Stomach smooth muscle (tissue), 2 donors: Measurements from ENCODE around the gene PSMD12.
"Not testable (repeated sequence)": the region's sequence is repeated elsewhere in the genome, so short reads cannot be mapped to it uniquely, and the experiment has no call there.

Source experiments
- H3K27ac ChIP-seq: one replicate; pipeline ENCODE4 v1.7.0; 2013; ENCODE audit warnings: mild to moderate bottlenecking, low read length, inconsistent platforms
- H3K27me3 ChIP-seq, 2 donors: one replicate each; pipeline ENCODE4 v1.7.0; 2013; ENCODE audit warnings: low read length in 2 of 2; ENCODE audit not compliant: insufficient read depth in 2 of 2, control insufficient read depth in 1 of 2
- H3K36me3 ChIP-seq, 2 donors: one replicate each; pipeline ENCODE4 v1.7.0; 2013; ENCODE audit warnings: low read length in 2 of 2; ENCODE audit not compliant: control insufficient read depth in 2 of 2, insufficient read depth in 2 of 2
- H3K4me1 ChIP-seq: one replicate; pipeline ENCODE4 v1.7.0; 2013; ENCODE audit warnings: low read length; ENCODE audit not compliant: control insufficient read depth, insufficient read depth
- H3K4me3 ChIP-seq, 2 donors: one replicate each; pipeline ENCODE4 v1.7.0; 2013; ENCODE audit warnings: low read length in 2 of 2
- H3K9ac ChIP-seq, 2 donors: one replicate each; pipeline ENCODE4 v1.7.0; 2013; ENCODE audit warnings: low read length in 2 of 2, mild to moderate bottlenecking in 1 of 2
- H3K9me3 ChIP-seq, 2 donors: one replicate each; pipeline ENCODE4 v1.7.0; 2013; ENCODE audit warnings: low read length in 2 of 2; ENCODE audit not compliant: control insufficient read depth in 2 of 2
- donor health status: healthy.
- donor health status: Pancreatic carcinoma.

PSMD12 gene

GRCh38 chr17:67326959-67327745 lies 39.2 kb downstream of the PSMD12 start:
- H3K27ac ChIP-seq, H3K4me3 ChIP-seq, H3K9ac ChIP-seq, H3K4me1 ChIP-seq, H3K9me3 ChIP-seq, H3K36me3 ChIP-seq, H3K27me3 ChIP-seq: not testable (repeated sequence)

GRCh38 chr17:67326440-67326839 lies 39.9 kb downstream of the PSMD12 start:
- no peaks in the 10 kb centered on the region for H3K4me1 ChIP-seq
- no peaks in the 10 kb centered on the region for H3K9me3 ChIP-seq
- no peak overlapping the region for H3K4me3 ChIP-seq
- H3K36me3 ChIP-seq, result no peaks in the 10 kb centered on the region
- no peak overlapping the region for H3K27ac ChIP-seq
- peaks cover 0 to 2% of the 10 kb centered on the region in 2 donors for H3K27me3 ChIP-seq
- no peak overlapping the region for H3K9ac ChIP-seq

GRCh38 chr17:67324330-67324729 lies 42.0 kb downstream of the PSMD12 start:
- no peaks in the 10 kb centered on the region for H3K4me1 ChIP-seq
- H3K27me3 ChIP-seq, result peaks cover 0 to 2% of the 10 kb centered on the region in 2 donors
- no peak overlapping the region for H3K9ac ChIP-seq
- no peaks in the 10 kb centered on the region for H3K9me3 ChIP-seq
- no peaks in the 10 kb centered on the region for H3K36me3 ChIP-seq
- H3K27ac ChIP-seq, result no peak overlapping the region
- H3K4me3 ChIP-seq, result no peak overlapping the region

- Histone ChIP-seq H3K36me3 (no peaks in the 10 kb centered on the region), H3K9me3 (no peaks in the 10 kb centered on the region), H3K4me1 (no peaks in the 10 kb centered on the region), H3K4me3 (no peak overlapping the region), H3K9ac (no peak overlapping the region), H3K27me3 (peaks cover 0 to 2% of the 10 kb centered on the region in 2 donors), H3K27ac (no peak overlapping the region)
These were observed 42.9 kb downstream of the PSMD12 start for GRCh38 chr17:67323445-67323844.

GRCh38 chr17:67322042-67322787 lies 44.2 kb downstream of the PSMD12 start:
- H3K9ac ChIP-seq, result no peak overlapping the region
- no peaks in the 10 kb centered on the region for H3K4me1 ChIP-seq
- H3K36me3 ChIP-seq, result no peaks in the 10 kb centered on the region
- H3K4me3 ChIP-seq, result no peak overlapping the region
- H3K9me3 ChIP-seq, result no peaks in the 10 kb centered on the region
- no peak overlapping the region for H3K27ac ChIP-seq
- H3K27me3 ChIP-seq, result peaks cover 0 to 2% of the 10 kb centered on the region in 2 donors

GRCh38 chr17:67321486-67321885 lies 44.9 kb downstream of the PSMD12 start:
- H3K27me3 ChIP-seq, H3K27ac ChIP-seq, H3K4me1 ChIP-seq, H3K36me3 ChIP-seq, H3K9ac ChIP-seq, H3K9me3 ChIP-seq, H3K4me3 ChIP-seq: not testable (repeated sequence)

- no peaks in the 10 kb centered on the region for H3K4me1 ChIP-seq
- no peak overlapping the region for H3K9ac ChIP-seq
- no peaks in the 10 kb centered on the region for H3K9me3 ChIP-seq
- no peak overlapping the region for H3K27ac ChIP-seq
- H3K36me3 ChIP-seq, result no peaks in the 10 kb centered on the region
- no peak overlapping the region for H3K4me3 ChIP-seq
- no peaks in the 10 kb centered on the region for H3K27me3 ChIP-seq
These were observed 49.6 kb downstream of the PSMD12 start for GRCh38 chr17:67316781-67317180.

GRCh38 chr17:67315865-67316264 lies 50.5 kb downstream of the PSMD12 start:
- no peak overlapping the region for H3K4me3 ChIP-seq
- no peaks in the 10 kb centered on the region for H3K4me1 ChIP-seq
- no peaks in the 10 kb centered on the region for H3K36me3 ChIP-seq
- no peak overlapping the region for H3K9ac ChIP-seq
- H3K9me3 ChIP-seq, result no peaks in the 10 kb centered on the region
- no peak overlapping the region for H3K27ac ChIP-seq
- H3K27me3 ChIP-seq, result no peaks in the 10 kb centered on the region

GRCh38 chr17:67312265-67312664 lies 54.1 kb downstream of the PSMD12 start:
- no peaks in the 10 kb centered on the region for H3K4me1 ChIP-seq
- no peaks in the 10 kb centered on the region for H3K27me3 ChIP-seq
- no peak overlapping the region for H3K9ac ChIP-seq
- no peaks in the 10 kb centered on the region for H3K9me3 ChIP-seq
- H3K36me3 ChIP-seq, result no peaks in the 10 kb centered on the region
- no peak overlapping the region for H3K27ac ChIP-seq
- no peak overlapping the region for H3K4me3 ChIP-seq

GRCh38 chr17:67311575-67311974 lies 54.8 kb downstream of the PSMD12 start:
- no peak overlapping the region for H3K4me3 ChIP-seq
- H3K9me3 ChIP-seq, result no peaks in the 10 kb centered on the region
- H3K36me3 ChIP-seq, result no peaks in the 10 kb centered on the region
- no peaks in the 10 kb centered on the region for H3K4me1 ChIP-seq
- no peak overlapping the region for H3K9ac ChIP-seq
- no peaks in the 10 kb centered on the region for H3K27me3 ChIP-seq
- no peak overlapping the region for H3K27ac ChIP-seq

- H3K9ac ChIP-seq, result no peak overlapping the region
- H3K9me3 ChIP-seq, result no peaks in the 10 kb centered on the region
- H3K27ac ChIP-seq, result no peak overlapping the region
- H3K4me3 ChIP-seq, result no peak overlapping the region
- H3K36me3 ChIP-seq, result no peaks in the 10 kb centered on the region
- no peaks in the 10 kb centered on the region for H3K27me3 ChIP-seq
- no peaks in the 10 kb centered on the region for H3K4me1 ChIP-seq
These were observed 56.0 kb downstream of the PSMD12 start for GRCh38 chr17:67310406-67310805.
